ENCODE data around the gene CNTNAP2.
"Not testable (repeated sequence)": the region's sequence is repeated elsewhere in the genome, so short reads cannot be mapped to it uniquely, and the experiment has no call there.

Gene CNTNAP2

DNA sequence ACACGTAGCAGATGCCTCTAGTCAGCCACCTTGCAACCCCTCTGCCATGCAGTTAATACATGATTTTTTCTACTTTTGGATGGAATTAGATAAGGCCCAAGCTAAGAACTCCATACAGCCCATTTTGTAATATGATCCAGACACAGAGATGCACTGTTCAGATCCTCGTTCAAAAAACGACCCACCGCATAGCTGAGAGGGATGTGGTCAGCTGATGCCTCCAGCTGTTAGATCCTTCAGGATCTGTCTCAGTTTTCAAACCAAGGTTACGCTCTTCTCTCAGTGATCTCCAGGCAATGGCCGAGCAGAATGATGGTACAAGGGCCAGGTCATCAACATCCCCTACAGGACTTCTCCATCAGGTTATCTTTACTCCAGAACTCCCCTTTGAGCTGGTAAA is 1592.3 kb downstream of the CNTNAP2 start:
- no peak for DNase-seq

- DNase-seq = no peak
Observed at GRCh38 chr7:147711447-147711846, 1594.8 kb downstream of the CNTNAP2 start.

- no peak for DNase-seq
Observed at GRCh38 chr7:147721962-147722830, 1605.6 kb downstream of the CNTNAP2 start.

GRCh38 chr7:147723536-147723935 is 1606.9 kb downstream of the CNTNAP2 start:
- DNase-seq = no peak

DNA sequence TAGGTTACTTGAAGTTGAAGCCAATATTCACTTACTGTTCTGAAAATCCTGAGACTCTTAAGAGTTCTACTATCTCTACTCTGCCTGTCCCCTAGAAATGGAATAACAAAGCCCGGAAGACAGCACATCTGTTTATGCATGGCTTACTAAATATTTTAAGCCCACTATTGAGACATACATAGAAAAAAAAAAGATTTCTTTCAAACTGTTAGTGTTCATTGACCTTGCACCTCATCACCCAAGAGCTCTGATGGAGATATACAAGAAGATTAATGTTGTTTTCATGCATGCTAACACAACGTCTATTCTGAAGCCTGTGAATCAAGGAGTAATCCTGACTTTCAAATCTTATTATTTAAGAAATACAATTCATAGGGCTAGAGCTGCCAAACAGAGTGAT is 1614.7 kb downstream of the CNTNAP2 start:
- DNase-seq = no peak

DNA sequence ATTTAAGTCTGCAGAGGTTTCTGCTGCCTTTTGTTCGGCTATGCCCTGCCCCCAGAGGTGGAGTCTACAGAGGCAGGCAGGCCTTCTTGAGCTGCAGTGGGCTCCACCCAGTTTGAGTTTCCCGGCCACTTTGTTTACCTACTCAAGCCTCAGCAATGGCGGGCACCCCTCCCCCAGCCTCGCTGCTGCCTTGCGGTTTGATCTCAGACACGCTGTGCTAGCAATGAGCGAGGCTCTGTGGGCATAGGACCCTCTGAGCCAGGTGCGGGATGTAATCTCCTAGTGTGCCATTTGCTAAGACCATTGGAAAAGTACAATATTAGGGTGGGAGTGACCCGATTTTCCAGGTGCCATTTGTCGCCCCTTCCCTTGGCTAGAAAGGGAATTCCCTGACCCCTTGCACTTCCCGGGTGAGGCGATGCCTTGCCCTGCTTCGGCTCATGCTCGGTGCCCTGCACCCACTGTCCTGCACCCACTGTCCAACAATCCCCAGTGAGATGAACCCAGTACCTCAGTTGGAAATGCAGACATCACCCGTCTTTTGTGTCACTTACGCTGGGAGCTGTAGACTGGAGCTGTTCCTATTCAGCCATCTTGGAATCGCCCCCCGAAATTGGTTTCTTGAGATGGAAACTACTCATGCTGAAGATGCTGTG is 1621.1 kb downstream of the CNTNAP2 start:
- DNase-seq = not testable (repeated sequence)

DNA sequence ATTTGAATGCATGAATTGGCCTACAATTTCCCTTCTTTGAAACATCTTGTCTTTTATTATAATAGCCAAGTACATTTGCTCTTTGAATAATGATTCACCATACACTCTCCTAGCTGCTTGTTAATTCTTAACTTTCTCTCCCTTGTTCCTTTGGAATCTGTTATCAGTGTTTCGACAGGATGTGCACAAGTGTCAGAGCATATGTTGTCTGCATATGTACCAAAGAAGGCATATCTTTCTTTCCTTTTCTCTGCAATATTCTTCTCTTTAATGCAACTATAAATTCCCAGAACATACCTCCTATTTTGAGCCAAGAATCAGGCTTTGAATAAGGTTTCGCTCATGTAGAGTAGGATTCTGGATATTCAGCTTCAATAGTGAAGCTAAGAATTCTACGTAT is 1625.7 kb downstream of the CNTNAP2 start:
- DNase-seq = no peak

DNA sequence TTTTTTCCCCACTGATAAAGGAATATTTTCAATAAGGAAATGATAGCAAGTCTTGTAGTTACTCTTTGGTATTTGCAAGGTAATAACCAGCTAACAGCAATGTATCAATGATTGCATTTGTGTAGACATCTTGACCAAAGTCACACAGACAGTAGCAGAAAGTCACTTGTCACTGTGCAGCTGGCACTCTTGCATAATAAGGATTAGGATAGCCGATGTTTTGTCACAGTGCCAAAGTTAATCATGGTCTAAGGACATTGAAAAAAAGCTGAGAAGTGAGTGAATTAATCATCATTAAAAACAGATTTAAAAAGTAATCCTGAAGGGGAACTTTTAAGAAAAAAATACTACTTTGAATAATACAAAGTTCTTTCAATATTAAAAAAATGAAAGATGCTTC is 1639.7 kb downstream of the CNTNAP2 start:
- DNase-seq = no peak

DNA sequence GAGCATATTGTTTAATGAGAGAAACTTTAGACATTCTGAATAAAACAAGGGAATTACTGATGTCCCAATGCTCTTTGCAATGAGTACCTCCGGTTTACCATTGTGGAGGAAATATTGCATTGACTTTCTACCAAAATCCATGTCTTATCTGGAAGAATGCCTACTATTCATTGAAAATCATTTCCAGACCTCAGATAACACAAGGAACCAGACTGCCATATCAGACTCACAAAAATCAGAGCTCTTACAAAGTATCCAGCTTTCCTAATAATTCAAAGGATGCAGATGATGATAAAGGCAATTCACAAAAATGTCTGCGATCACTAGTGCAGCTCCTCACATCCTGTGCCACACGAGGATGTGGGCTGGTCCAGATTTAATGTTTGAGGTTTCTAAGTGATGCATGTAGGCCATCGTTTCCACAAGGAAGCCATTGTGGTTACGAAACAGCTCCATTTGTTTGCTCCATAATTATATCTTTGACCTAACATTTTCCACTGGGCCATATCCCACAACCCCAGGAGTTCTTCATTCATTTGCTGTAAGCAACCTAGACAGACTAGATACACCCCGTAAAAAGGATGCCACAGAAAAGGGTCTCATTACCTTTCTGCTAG is 1642.8 kb downstream of the CNTNAP2 start:
- no peak for DNase-seq

DNA sequence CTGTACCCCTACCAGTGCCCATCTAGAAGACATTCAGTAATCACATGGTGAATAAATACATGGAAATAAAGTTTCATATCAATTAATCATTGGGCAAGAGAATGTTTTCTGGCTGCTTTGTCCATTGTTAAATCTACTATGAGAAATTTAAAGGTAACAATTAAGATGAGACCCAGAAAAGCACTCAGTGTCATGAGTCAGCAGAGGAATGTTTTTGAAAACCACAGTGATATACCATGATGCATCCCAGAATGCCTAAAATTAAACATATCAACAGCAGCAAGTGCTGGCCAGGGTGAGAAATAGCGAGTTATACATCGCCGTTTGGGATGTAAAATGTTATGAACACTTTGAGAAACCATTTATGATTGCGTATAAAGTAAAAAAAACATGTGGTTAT is 1648.7 kb downstream of the CNTNAP2 start:
- no peak for DNase-seq

GRCh38 chr7:147771344-147771743 is 1654.7 kb downstream of the CNTNAP2 start:
- peak; percentile 23 to 83 for DNase-seq

DNA sequence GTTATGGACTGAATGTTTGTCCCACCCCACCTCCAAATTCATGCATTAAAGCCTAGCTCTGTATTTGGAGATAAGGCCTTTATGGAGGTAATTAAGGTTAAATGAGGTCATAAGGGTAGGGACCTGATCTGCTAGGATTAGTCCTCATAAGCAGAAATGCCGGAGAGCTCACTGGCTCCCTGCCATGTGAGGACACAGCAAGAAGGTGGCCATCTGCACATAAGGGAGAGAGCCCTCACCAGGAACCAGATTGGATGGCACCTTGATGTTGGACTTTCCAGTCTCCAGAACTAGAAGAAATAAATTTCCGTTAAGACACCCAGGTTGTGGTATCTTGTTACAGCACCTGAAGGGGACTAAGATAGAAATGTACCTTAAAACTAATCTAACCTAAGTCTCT is 1657.9 kb downstream of the CNTNAP2 start:
- no peak for DNase-seq

DNA sequence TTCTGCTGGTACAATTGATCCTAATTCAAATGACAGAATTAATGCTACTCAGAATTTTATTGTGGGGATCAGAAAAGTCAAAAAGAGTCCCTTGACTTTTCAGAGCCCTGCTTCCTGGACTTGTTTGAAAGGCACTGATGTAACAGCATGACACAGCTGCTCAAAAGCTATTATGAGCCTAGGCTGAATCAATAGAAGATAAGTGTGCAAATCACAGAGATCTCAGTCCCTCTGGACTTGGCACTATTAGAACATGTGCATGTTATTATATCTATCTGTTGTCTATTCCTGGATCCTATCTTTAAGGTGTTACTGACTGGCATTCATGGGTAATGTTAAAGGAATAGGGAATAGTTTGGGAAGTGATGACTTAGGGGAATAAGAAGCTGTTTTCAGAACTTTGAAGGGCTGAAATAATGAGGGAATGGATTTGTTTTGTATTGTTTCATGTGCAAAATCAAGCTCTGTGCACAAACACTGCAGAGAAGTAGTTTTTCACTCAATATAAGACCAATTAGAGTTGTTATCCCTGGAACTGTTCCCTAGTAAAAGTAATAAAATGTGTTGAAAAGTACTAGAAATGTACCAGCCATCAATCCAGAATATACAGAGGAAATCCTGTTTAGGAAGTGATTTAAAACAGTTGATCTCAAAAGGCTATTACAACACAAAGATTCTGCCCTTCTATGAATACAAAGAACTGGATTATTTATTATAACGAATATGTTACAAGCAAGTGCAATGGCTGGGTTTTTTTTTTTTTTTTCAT is 1659.1 kb downstream of the CNTNAP2 start:
- no peak for DNase-seq

DNA sequence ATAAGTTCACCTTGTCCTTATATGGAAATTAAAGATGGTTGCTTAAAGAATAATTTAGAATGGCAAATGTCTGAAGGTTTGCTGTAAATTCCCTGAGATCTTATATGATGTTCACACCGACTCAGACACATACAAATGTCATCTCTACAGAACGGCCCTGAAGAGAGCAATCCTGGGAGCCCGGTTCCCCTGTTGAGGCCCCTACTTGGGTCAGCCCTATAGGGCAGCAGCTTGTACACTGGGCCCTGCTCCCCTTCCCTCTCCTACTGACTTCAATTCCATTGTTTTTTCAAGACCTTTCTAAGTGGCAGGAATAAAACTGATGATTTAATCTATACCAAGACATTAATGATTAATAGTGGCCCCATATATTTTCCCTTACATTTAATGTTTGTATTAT is 1660.7 kb downstream of the CNTNAP2 start:
- no peak for DNase-seq

GRCh38 chr7:147779949-147780348 is 1663.3 kb downstream of the CNTNAP2 start:
- DNase-seq = no peak

- no peak for DNase-seq
Observed at GRCh38 chr7:147796581-147796980, 1680.0 kb downstream of the CNTNAP2 start.

DNA sequence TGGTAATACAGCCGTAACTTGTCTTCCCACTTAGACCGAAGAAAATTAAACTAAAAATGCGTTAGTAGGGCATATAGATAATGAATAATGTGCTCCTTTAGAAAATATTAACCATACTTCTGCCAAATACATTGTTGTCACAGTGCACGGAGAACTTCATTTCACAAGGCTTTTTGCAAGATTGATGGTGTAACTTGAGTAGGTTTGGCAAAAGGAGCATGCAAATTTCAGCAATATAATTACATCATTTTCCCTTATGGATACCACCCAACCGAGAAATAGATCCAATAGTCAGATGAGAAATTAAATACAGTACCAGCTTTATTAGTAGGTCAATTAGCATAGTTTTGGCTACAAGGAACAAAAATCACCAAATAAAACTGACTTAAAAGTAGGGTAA is 1681.4 kb downstream of the CNTNAP2 start:
- no peak for DNase-seq

- not testable (repeated sequence) for DNase-seq
Observed at GRCh38 chr7:147801762-147802161, 1685.2 kb downstream of the CNTNAP2 start.

- DNase-seq = no peak
Observed at GRCh38 chr7:147803151-147803550, 1686.5 kb downstream of the CNTNAP2 start.

DNA sequence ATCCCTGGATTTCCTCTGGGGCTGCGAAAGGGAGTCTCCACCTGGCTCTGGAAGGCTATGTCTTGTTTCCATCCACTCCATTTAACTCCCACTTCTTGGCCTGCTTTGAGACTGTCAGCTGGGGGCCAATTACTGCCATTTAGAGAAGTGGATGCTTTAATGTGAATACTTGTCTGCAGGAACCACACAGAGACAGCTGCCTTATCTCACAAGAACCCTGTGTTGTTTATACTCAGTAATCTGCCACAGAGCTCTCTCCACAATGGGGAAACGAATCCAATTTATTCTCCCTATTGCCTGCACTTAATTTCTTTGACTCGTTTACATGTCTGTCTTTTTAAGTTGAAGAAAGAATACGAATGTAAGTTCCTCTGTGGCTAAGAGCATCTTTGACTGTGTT is 1687.0 kb downstream of the CNTNAP2 start:
- DNase-seq = no peak

DNA sequence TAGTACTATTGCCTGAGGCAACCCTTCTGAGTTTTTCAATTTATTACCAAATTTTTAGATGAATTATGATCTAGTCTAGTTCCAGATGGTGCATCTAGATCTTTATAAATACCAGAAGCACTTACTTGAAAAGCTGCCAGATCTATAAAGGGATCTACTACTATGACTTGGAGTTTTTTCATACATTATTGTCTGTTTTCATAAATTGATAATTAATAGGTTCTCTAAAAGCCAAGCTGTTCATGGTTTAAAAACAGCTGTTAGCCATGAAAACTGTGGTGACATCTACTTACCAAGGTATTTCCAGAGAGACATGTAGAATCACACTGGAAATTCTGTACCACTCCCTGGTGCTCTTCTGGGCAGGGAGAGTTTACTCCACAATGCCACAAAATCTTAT is 1687.4 kb downstream of the CNTNAP2 start:
- DNase-seq = no peak

- no peak for DNase-seq
Observed at GRCh38 chr7:147805996-147806576, 1689.5 kb downstream of the CNTNAP2 start.

- peak in 1 of 2 donors; percentile 23 for DNase-seq
Observed at GRCh38 chr7:147809786-147810185, 1693.2 kb downstream of the CNTNAP2 start.

Measured in hippocampal formation (tissue), 2 donors.